Endothelial cell of umbilical vein (primary cell): Measurements from ENCODE around the gene HOXD10. TPM values are rescaled to one million over a fixed set of nuclear protein-coding genes. Genes with fewer than 3 reads are reported as not detected.

Experiments
- Bru-seq: library from RNA; stranded (reverse); fragments of 400-500 nt; gene quantifications from one replicate; lab custom pipeline; 2021; lab: Mats Ljungman, UMichigan
- BruChase-seq, 2 experiments: library from RNA; stranded (reverse); fragments of 400-500 nt; gene quantifications; one replicate each; lab custom pipeline; 2021; lab: Mats Ljungman, UMichigan
- BruUV-seq: library from RNA; stranded (reverse); fragments of 400-500 nt; replicated peaks from 2 replicates; lab custom pipeline; 2021; lab: Mats Ljungman, UMichigan
- CTCF ChIA-PET: fragments of 300-600, 350-600 bp; sonication (Branson Sonifier 250); formaldehyde crosslinking; loops from one replicate; lab custom pipeline; 2021; ENCODE audit warnings: antibody characterized with exemption, inconsistent platforms; lab: Charles Lee
- POLR2A ChIA-PET: fragments of 300-600, 350-600 bp; sonication (Branson Sonifier 250); formaldehyde crosslinking; loops from one replicate; lab custom pipeline; 2021; ENCODE audit warnings: antibody characterized with exemption, inconsistent platforms; lab: Charles Lee
- DNase-seq: peaks from one replicate; pipeline ENCODE4 v3.0.0-alpha.2; 2011; ENCODE audit warnings: low read depth, low spot score
- FAIRE-seq: peaks from 2 replicates; lab custom pipeline; 2011; peaks lifted over from hg19 to GRCh38; lab: Jason Lieb, UNC
- H2AFZ ChIP-seq: 2 replicates; pipeline ENCODE4 v1.6.0; 2012; ENCODE audit warnings: low read depth, low read length, control low read depth, inconsistent platforms
- H3K27ac ChIP-seq: 2 replicates; pipeline ENCODE4 v1.5.1; 2011; ENCODE audit warnings: low read depth, mild to moderate bottlenecking, control low read depth, low read length, moderate library complexity; ENCODE audit not compliant: insufficient read depth
- H3K27me3 ChIP-seq, 2 experiments: 2 replicates each; pipeline versions ENCODE4 v1.6.0 to v1.6.1; 2011; ENCODE audit warnings: low read length in 2 of 2, mixed read lengths in 1 of 2; ENCODE audit not compliant: control insufficient read depth in 2 of 2, insufficient read depth in 2 of 2
- H3K36me3 ChIP-seq, 2 experiments: 2 replicates in 1 of 2; 3 replicates in 1 of 2; pipeline ENCODE4 v1.5.1; 2011; ENCODE audit warnings: low read length in 2 of 2, mild to moderate bottlenecking in 1 of 2, moderate library complexity in 1 of 2; ENCODE audit not compliant: control insufficient read depth in 2 of 2, insufficient read depth in 2 of 2; ENCODE audit errors: extremely low read depth in 1 of 2
- H3K4me1 ChIP-seq: 3 replicates; pipeline ENCODE4 v1.5.1; 2011; ENCODE audit warnings: mild to moderate bottlenecking, low read length; ENCODE audit not compliant: control insufficient read depth, insufficient read depth; ENCODE audit errors: extremely low read depth
- H3K4me2 ChIP-seq: 2 replicates; pipeline ENCODE4 v1.6.1; 2011; ENCODE audit warnings: low read length, control low read depth, mixed read lengths; ENCODE audit not compliant: insufficient read depth
- H3K4me3 ChIP-seq, 3 experiments: fragments of 200-600 bp in 1 of 3; sonication (generic), shearing (Covaris generic) in 1 of 3; replicated peaks in 1 of 3; 2 replicates each; pipeline ENCODE4 v1.5.1; 2011 to 2016; ENCODE audit warnings: control low read depth in 3 of 3, low read length in 3 of 3, mild to moderate bottlenecking in 2 of 3, inconsistent platforms in 1 of 3, low read depth in 1 of 3, moderate library complexity in 1 of 3; ENCODE audit not compliant: insufficient read depth in 1 of 3
- H3K79me2 ChIP-seq: 2 replicates; pipeline ENCODE4 v1.6.0; 2012; ENCODE audit warnings: low read length, inconsistent platforms; ENCODE audit not compliant: control insufficient read depth, insufficient read depth
- H3K9ac ChIP-seq: replicated peaks from 2 replicates; pipeline ENCODE3; 2011; ENCODE audit warnings: low read length, control low read depth; ENCODE audit not compliant: insufficient read depth; ENCODE audit errors: extremely low read depth
- H3K9me1 ChIP-seq: replicated peaks from 3 replicates; pipeline ENCODE4 v1.6.0; 2011; ENCODE audit warnings: mild to moderate bottlenecking, low read length; ENCODE audit not compliant: control insufficient read depth, insufficient read depth; ENCODE audit errors: extremely low read depth
- H3K9me3 ChIP-seq: replicated peaks from 2 replicates; pipeline ENCODE4 v1.5.1; 2012; ENCODE audit warnings: low read length, inconsistent platforms; ENCODE audit not compliant: control insufficient read depth, insufficient read depth
- H4K20me1 ChIP-seq: replicated peaks from 2 replicates; pipeline ENCODE3; 2011; ENCODE audit warnings: mild to moderate bottlenecking, low read length; ENCODE audit not compliant: control insufficient read depth, insufficient read depth; ENCODE audit errors: extremely low read depth
- CTCF ChIP-seq, 2 donors: IDR thresholded peaks; 1 replicate in 1 of 2; 2 replicates in 1 of 2; pipeline ENCODE4 v1.5.1; 2011; ENCODE audit warnings: low read length in 2 of 2, mild to moderate bottlenecking in 2 of 2, moderate library complexity in 2 of 2, control low read depth in 1 of 2, inconsistent platforms in 1 of 2, low read depth in 1 of 2; ENCODE audit not compliant: insufficient read depth in 1 of 2; ENCODE audit errors: extremely low read depth in 1 of 2
- EZH2 ChIP-seq: IDR thresholded peaks from 2 replicates; pipeline ENCODE4 v1.6.1; 2012; ENCODE audit warnings: borderline replicate concordance, low read depth, mild to moderate bottlenecking, moderate library complexity, low read length, inconsistent platforms; ENCODE audit not compliant: severe bottlenecking
- FOS ChIP-seq: IDR thresholded peaks from 2 replicates; pipeline ENCODE4 v1.6.1; 2011; ENCODE audit warnings: mild to moderate bottlenecking, low read length, moderate library complexity, borderline replicate concordance; ENCODE audit not compliant: insufficient read depth
- MAX ChIP-seq: IDR thresholded peaks from 2 replicates; pipeline ENCODE4 v1.6.1; 2011; ENCODE audit not compliant: insufficient read depth, insufficient read length
- dilution Hi-C: fragments of 300-500 bp; cut with MboI; formaldehyde crosslinking; loops from one replicate; pipeline ENCODE4 v1.15.0; 2019; ENCODE audit warnings: low sequenced_read_pairs; ENCODE audit not compliant: extremely low pct_ligation_motif_present
- intact Hi-C: fragments of 100-400 bp; cut with micrococcal nuclease; formaldehyde crosslinking; loops from one replicate; pipeline ENCODE4 v1.10.0; 2022
- long read RNA-seq: library from polyadenylated mRNA; stranded (forward); transcript quantifications from one replicate; pipeline ENCODE4 v2.0.0, GENCODE V29; 2021
- polyA minus RNA-seq, 3 experiments: library from RNA; depleted of rRNA, polyadenylated mRNA; stranded (reverse); fragments of >200 nt; gene quantifications; 1 replicate in 1 of 3; 2 replicates in 2 of 3; pipeline ENCODE4 v1.2.3, GENCODE V29; 2011
- polyA plus RNA-seq, 4 experiments: library from polyadenylated mRNA; depleted of rRNA in 3 of 4; stranded (reverse) in 3 of 4; unstranded in 1 of 4; fragments of >200 nt; gene quantifications; 2 replicates each; pipeline versions ENCODE4 v1.2.1 to v1.2.3, GENCODE V29; 2011 to 2012; ENCODE audit warnings: missing spikeins in 1 of 4
- total RNA-seq: library from RNA; stranded (reverse); gene quantifications from 2 replicates; pipeline ENCODE4 v1.2.3, GENCODE V29; 2021

HOXD10 gene
- not detected in 2 replicates for total RNA-seq
- polyA plus RNA-seq = not detected in 2 replicates
- polyA plus RNA-seq (2011; cell fraction: cytosol; rRNA removed) = not detected in 2 replicates
- polyA plus RNA-seq (2011; cell fraction: nucleus; rRNA removed) = not detected in 2 replicates
- not detected in 2 replicates for polyA plus RNA-seq (2012)
- polyA minus RNA-seq = not detected in 2 replicates
- not detected for polyA minus RNA-seq (2011; cell fraction: cytosol; rRNA and poly(A)+ RNA removed)
- polyA minus RNA-seq (2011; cell fraction: nucleus; rRNA and poly(A)+ RNA removed) = not detected in 2 replicates
- not detected for Bru-seq, nascent RNA
- BruChase-seq, experiment 1, labeled RNA remaining after a 6-hour chase = percentile 14 among the genes with signal in this experiment
- BruChase-seq, experiment 2, labeled RNA remaining after a 2-hour chase = not detected
- long read RNA-seq = 0 reads

- no peaks in the 10 kb centered on the region for H4K20me1 ChIP-seq
- no peaks in the 10 kb centered on the region for H3K9me1 ChIP-seq
- no peaks in the 10 kb centered on the region for H3K36me3 ChIP-seq
- peak within 1 kb of the TSS in 1 of 3 experiments; percentile 10 for H3K4me3 ChIP-seq
- no peak within 1 kb of the TSS for H3K27ac ChIP-seq
- H3K27me3 ChIP-seq = peaks cover 86 to 98% of the 10 kb centered on the region in 2 experiments
- no TSS peak for BruUV-seq
- POLR2A ChIA-PET = no interaction called here
- no peak within 1 kb of the TSS for H3K9ac ChIP-seq
- TF ChIP-seq CTCF (IDR thresholded peaks at IDR 0.05; ENCODE audit: extremely low read depth in 1 of 2, insufficient read depth in 1 of 2, low read depth in 1 of 2, low read length in 2 of 2) = peak; percentile 59 to 78
- peak; percentile 62 for TF ChIP-seq EZH2
- TF ChIP-seq MAX = peak; percentile 93
- no peak for TF ChIP-seq FOS
- peak; percentile 78 for DNase-seq
- peaks cover 4% of the 10 kb centered on the region for H3K4me1 ChIP-seq
- H2AFZ ChIP-seq = peak within 1 kb of the TSS; percentile 58
- H3K79me2 ChIP-seq = no peaks in the 10 kb centered on the region
- CTCF ChIA-PET = interaction anchor here (1.2 to 2.2 kb wide), 10 partner anchors 11 to 1046 kb away, joined by 4 to 16 read pairs (median 6); no protein-coding TSS in a partner anchor
- no peaks in the 10 kb centered on the region for H3K9me3 ChIP-seq
- dilution Hi-C loops = no loop called here
- intact Hi-C loops = loop anchor here (1.0 kb wide), 2 partner anchors 536 to 698 kb away; no protein-coding TSS in a partner anchor
- H3K4me2 ChIP-seq = peak within 1 kb of the TSS; percentile 59
- peak; percentile 79 for FAIRE-seq
Observed at GRCh38 chr2:176115883-176116813, at the start of gene HOXD10. Gene HOXD10 (plus strand): TSS chr2:176116778. CDS start chr2:176116834, 56 bp downstream.
